Mesendoderm (in vitro differentiated cells): ENCODE results near the gene TSEN54.

Source experiments
- DNase-seq: peaks from one replicate; pipeline ENCODE4 v3.0.0; 2013
- H2AK5ac ChIP-seq: 2 replicates; pipeline ENCODE4 v1.6.1; 2013; ENCODE audit warnings: low read length, inconsistent platforms
- H2BK120ac ChIP-seq: 2 replicates; pipeline ENCODE4 v1.6.1; 2013; ENCODE audit warnings: low read depth, mild to moderate bottlenecking, low read length, moderate library complexity, mixed read lengths
- H2BK15ac ChIP-seq: replicated peaks from 2 replicates; pipeline ENCODE4 v1.6.1; 2013; ENCODE audit warnings: low read depth, mild to moderate bottlenecking, moderate library complexity
- H2BK5ac ChIP-seq: 2 replicates; pipeline ENCODE4 v1.6.1; 2013; ENCODE audit warnings: low read length, inconsistent platforms
- H3K18ac ChIP-seq: 2 replicates; pipeline ENCODE4 v1.6.1; 2013; ENCODE audit warnings: mild to moderate bottlenecking, low read length, mixed read lengths
- H3K23ac ChIP-seq: one replicate; pipeline ENCODE4 v1.6.1; 2013; ENCODE audit warnings: low read length
- H3K27ac ChIP-seq: 2 replicates; pipeline ENCODE4 v1.5.1; 2013; ENCODE audit warnings: low read depth, mild to moderate bottlenecking, inconsistent platforms, low read length, moderate library complexity
- H3K27me3 ChIP-seq: 2 replicates; pipeline ENCODE4 v1.6.1; 2013; ENCODE audit warnings: low read length, control low read depth, mild to moderate bottlenecking, inconsistent platforms; ENCODE audit not compliant: insufficient read depth, poor library complexity
- H3K36me3 ChIP-seq: 2 replicates; pipeline ENCODE4 v1.6.1; 2013; ENCODE audit warnings: low read length, inconsistent platforms; ENCODE audit not compliant: control insufficient read depth, insufficient read depth
- H3K4ac ChIP-seq: one replicate; pipeline ENCODE4 v1.6.1; 2013; ENCODE audit warnings: low read depth, mild to moderate bottlenecking, low read length, moderate library complexity
- H3K4me1 ChIP-seq: 2 replicates; pipeline ENCODE4 v1.6.1; 2013; ENCODE audit warnings: low read depth, low read length, inconsistent platforms; ENCODE audit not compliant: control insufficient read depth
- H3K4me2 ChIP-seq: 2 replicates; pipeline ENCODE4 v1.6.1; 2013; ENCODE audit warnings: low read length
- H3K4me3 ChIP-seq: 2 replicates; pipeline ENCODE4 v1.5.1; 2013; ENCODE audit warnings: mild to moderate bottlenecking, low read length
- H3K56ac ChIP-seq: one replicate; pipeline ENCODE4 v1.6.1; 2013; ENCODE audit warnings: low read length
- H3K79me1 ChIP-seq: 2 replicates; pipeline ENCODE4 v1.6.1; 2013; ENCODE audit warnings: low read length, inconsistent platforms
- H3K79me2 ChIP-seq: 2 replicates; pipeline ENCODE4 v1.6.1; 2013; ENCODE audit warnings: mild to moderate bottlenecking, low read length; ENCODE audit not compliant: control insufficient read depth, insufficient read depth
- H3K9ac ChIP-seq: 2 replicates; pipeline ENCODE4 v1.6.1; 2013; ENCODE audit warnings: low read length, inconsistent platforms
- H4K5ac ChIP-seq: one replicate; pipeline ENCODE4 v1.6.1; 2013; ENCODE audit warnings: low read length
- H4K8ac ChIP-seq: one replicate; pipeline ENCODE4 v1.6.1; 2013; ENCODE audit warnings: low read depth, mild to moderate bottlenecking, control low read depth, low read length, moderate library complexity
- WGBS: extraction: QIAGEN DNeasy Blood & Tissue Kit; methylation state at CpG from one replicate; pipeline ENCODE4 v1.1.7; 2013; ENCODE audit warnings: low lambda C conversion rate, missing lambda C conversion rate; ENCODE audit not compliant: insufficient coverage; ENCODE audit errors: extremely low coverage; 5-methylcytosine and 5-hydroxymethylcytosine counted together

Gene TSEN54

GRCh38 chr17:75485688-75486087, 30.6 kb upstream of the TSEN54 start:
- Histone ChIP-seq H3K4me2 (no peak overlapping the region), H3K4me1 (peaks cover 3% of the 10 kb centered on the region), H2BK5ac (no peak overlapping the region), H4K5ac (no peak overlapping the region), H3K4ac (no peak overlapping the region), H3K36me3 (no peaks in the 10 kb centered on the region), H3K18ac (no peak overlapping the region), H3K27me3 (no peaks in the 10 kb centered on the region), H3K27ac (no peak overlapping the region), H3K9ac (no peak overlapping the region), H3K4me3 (no peak overlapping the region), H3K79me2 (no peaks in the 10 kb centered on the region), H2BK15ac (no peak overlapping the region), H3K56ac (no peak overlapping the region), H2BK120ac (no peak overlapping the region), H4K8ac (no peak overlapping the region), H3K23ac (no peak overlapping the region), H3K79me1 (peaks cover 2% of the 10 kb centered on the region), H2AK5ac (no peak overlapping the region)
- no CpG with 5 or more reads among the region's 12 CpGs for WGBS
- no peak for DNase-seq

GRCh38 chr17:75486151-75486550, 30.2 kb upstream of the TSEN54 start:
- Histone ChIP-seq H2AK5ac (no peak overlapping the region), H3K56ac (no peak overlapping the region), H3K79me2 (no peaks in the 10 kb centered on the region), H3K9ac (no peak overlapping the region), H4K8ac (no peak overlapping the region), H3K23ac (no peak overlapping the region), H3K4me2 (no peak overlapping the region), H2BK15ac (no peak overlapping the region), H2BK120ac (no peak overlapping the region), H3K79me1 (peaks cover 2% of the 10 kb centered on the region), H3K4me3 (no peak overlapping the region), H4K5ac (no peak overlapping the region), H3K4ac (no peak overlapping the region), H2BK5ac (no peak overlapping the region), H3K18ac (no peak overlapping the region), H3K36me3 (no peaks in the 10 kb centered on the region), H3K4me1 (peaks cover 3% of the 10 kb centered on the region), H3K27me3 (no peaks in the 10 kb centered on the region), H3K27ac (no peak overlapping the region)
- WGBS: no CpG with 5 or more reads among the region's 14 CpGs
- DNase-seq: no peak

- Histone ChIP-seq H3K4me3 (no peak overlapping the region), H3K56ac (no peak overlapping the region), H3K23ac (no peak overlapping the region), H4K8ac (no peak overlapping the region), H3K79me2 (no peaks in the 10 kb centered on the region), H3K4me1 (no peaks in the 10 kb centered on the region), H3K27ac (no peak overlapping the region), H2AK5ac (no peak overlapping the region), H2BK5ac (no peak overlapping the region), H3K18ac (no peak overlapping the region), H3K79me1 (peaks cover 2% of the 10 kb centered on the region), H2BK15ac (no peak overlapping the region), H4K5ac (no peak overlapping the region), H3K27me3 (no peaks in the 10 kb centered on the region), H3K9ac (no peak overlapping the region), H3K4me2 (no peak overlapping the region), H3K36me3 (no peaks in the 10 kb centered on the region), H3K4ac (no peak overlapping the region), H2BK120ac (no peak overlapping the region)
- no peak for DNase-seq
- WGBS: no CpG with 5 or more reads among the region's 5 CpGs
These were observed 29.4 kb upstream of the TSEN54 start for GRCh38 chr17:75486951-75487350.

GRCh38 chr17:75487351-75488070, 28.8 kb upstream of the TSEN54 start:
- H3K4me2 ChIP-seq: no peak overlapping the region
- no peak overlapping the region for H4K5ac ChIP-seq
- no peaks in the 10 kb centered on the region for H3K79me2 ChIP-seq
- peaks cover 1% of the 10 kb centered on the region for H3K79me1 ChIP-seq
- H2BK5ac ChIP-seq: no peak overlapping the region
- no peak overlapping the region for H3K27ac ChIP-seq
- H3K9ac ChIP-seq: no peak overlapping the region
- H3K4me1 ChIP-seq: no peaks in the 10 kb centered on the region
- H3K4me3 ChIP-seq: no peak overlapping the region
- H4K8ac ChIP-seq: no peak overlapping the region
- H2BK120ac ChIP-seq: no peak overlapping the region
- no peak overlapping the region for H3K4ac ChIP-seq
- no peak overlapping the region for H3K56ac ChIP-seq
- no CpG with 5 or more reads among the region's 12 CpGs for WGBS
- no peaks in the 10 kb centered on the region for H3K36me3 ChIP-seq
- no peaks in the 10 kb centered on the region for H3K27me3 ChIP-seq
- H2AK5ac ChIP-seq: no peak overlapping the region
- peak; percentile 41 for DNase-seq
- no peak overlapping the region for H2BK15ac ChIP-seq
- H3K18ac ChIP-seq: no peak overlapping the region
- H3K23ac ChIP-seq: no peak overlapping the region

GRCh38 chr17:75488693-75489510, 27.4 kb upstream of the TSEN54 start:
- no peak overlapping the region for H4K5ac ChIP-seq
- no peak for DNase-seq
- H2BK15ac ChIP-seq: no peak overlapping the region
- H2BK120ac ChIP-seq: no peak overlapping the region
- H4K8ac ChIP-seq: no peak overlapping the region
- no CpG with 5 or more reads among the region's 24 CpGs for WGBS
- no peak overlapping the region for H3K23ac ChIP-seq
- no peak overlapping the region for H3K27ac ChIP-seq
- no peaks in the 10 kb centered on the region for H3K4me1 ChIP-seq
- H3K27me3 ChIP-seq: no peaks in the 10 kb centered on the region
- peaks cover 2% of the 10 kb centered on the region for H3K36me3 ChIP-seq
- H2BK5ac ChIP-seq: no peak overlapping the region
- H3K79me2 ChIP-seq: no peaks in the 10 kb centered on the region
- H2AK5ac ChIP-seq: no peak overlapping the region
- no peak overlapping the region for H3K4me2 ChIP-seq
- H3K18ac ChIP-seq: no peak overlapping the region
- no peaks in the 10 kb centered on the region for H3K79me1 ChIP-seq
- H3K4me3 ChIP-seq: no peak overlapping the region
- H3K9ac ChIP-seq: no peak overlapping the region
- no peak overlapping the region for H3K56ac ChIP-seq
- H3K4ac ChIP-seq: no peak overlapping the region
